Neural crest cell (in vitro differentiated cells): Measurements from ENCODE around the gene PFKL. TPM values are rescaled to one million over a fixed set of nuclear protein-coding genes. Genes with fewer than 3 reads are reported as not detected.

ENCODE experiments used
- DNase-seq: peaks from one replicate; pipeline ENCODE4 v3.0.0; 2021; ENCODE audit warnings: low read depth, mixed read lengths, low spot score
- H3K27ac Mint-ChIP-seq: one replicate; pipeline ENCODE4 v1.8.0; 2021; ENCODE audit warnings: mild to moderate bottlenecking, mixed read lengths; ENCODE audit not compliant: unreplicated experiment
- H3K27me3 Mint-ChIP-seq: 2 replicates; pipeline ENCODE4 v1.8.0; 2021; ENCODE audit warnings: low read depth, mild to moderate bottlenecking, mixed read lengths
- H3K36me3 Mint-ChIP-seq: 2 replicates; pipeline ENCODE4 v1.8.0; 2021; ENCODE audit warnings: low read depth, mild to moderate bottlenecking, mixed read lengths
- H3K4me1 Mint-ChIP-seq: 2 replicates; pipeline ENCODE4 v1.8.0; 2021; ENCODE audit warnings: mixed read lengths
- H3K4me3 Mint-ChIP-seq: one replicate; pipeline ENCODE4 v1.8.0; 2021; ENCODE audit warnings: mild to moderate bottlenecking, mixed read lengths
- H3K9me3 Mint-ChIP-seq: 2 replicates; pipeline ENCODE4 v1.8.0; 2021; ENCODE audit warnings: mixed read lengths
- total RNA-seq: library from RNA; stranded (reverse); gene quantifications from 2 replicates; pipeline ENCODE4 v1.2.1, GENCODE V29; 2021
- TF ChIP-seq, protein P1 (sequence below): fragments of 200-600 bp; sonication (generic); conservative IDR thresholded peaks from 2 replicates; pipeline ENCODE4 v1.5.0; 2021; ENCODE audit warnings: antibody characterized with exemption, mild to moderate bottlenecking

PFKL gene
- total RNA-seq, 1 donor from 2014 or later: 96.1 TPM

- Mint-ChIP-seq H3K9me3 (no peaks in the 10 kb centered on the region), H3K36me3 (no peaks in the 10 kb centered on the region), H3K4me3 (no peak overlapping the region), H3K27me3 (no peaks in the 10 kb centered on the region), H3K27ac (no peak overlapping the region), H3K4me1 (no peaks in the 10 kb centered on the region)
- TF ChIP-seq, protein P1, sequence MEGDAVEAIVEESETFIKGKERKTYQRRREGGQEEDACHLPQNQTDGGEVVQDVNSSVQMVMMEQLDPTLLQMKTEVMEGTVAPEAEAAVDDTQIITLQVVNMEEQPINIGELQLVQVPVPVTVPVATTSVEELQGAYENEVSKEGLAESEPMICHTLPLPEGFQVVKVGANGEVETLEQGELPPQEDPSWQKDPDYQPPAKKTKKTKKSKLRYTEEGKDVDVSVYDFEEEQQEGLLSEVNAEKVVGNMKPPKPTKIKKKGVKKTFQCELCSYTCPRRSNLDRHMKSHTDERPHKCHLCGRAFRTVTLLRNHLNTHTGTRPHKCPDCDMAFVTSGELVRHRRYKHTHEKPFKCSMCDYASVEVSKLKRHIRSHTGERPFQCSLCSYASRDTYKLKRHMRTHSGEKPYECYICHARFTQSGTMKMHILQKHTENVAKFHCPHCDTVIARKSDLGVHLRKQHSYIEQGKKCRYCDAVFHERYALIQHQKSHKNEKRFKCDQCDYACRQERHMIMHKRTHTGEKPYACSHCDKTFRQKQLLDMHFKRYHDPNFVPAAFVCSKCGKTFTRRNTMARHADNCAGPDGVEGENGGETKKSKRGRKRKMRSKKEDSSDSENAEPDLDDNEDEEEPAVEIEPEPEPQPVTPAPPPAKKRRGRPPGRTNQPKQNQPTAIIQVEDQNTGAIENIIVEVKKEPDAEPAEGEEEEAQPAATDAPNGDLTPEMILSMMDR: no peak
- DNase-seq: no peak
Measured at GRCh38 chr21:44322621-44323325, 22.9 kb downstream of the PFKL start.

DNA sequence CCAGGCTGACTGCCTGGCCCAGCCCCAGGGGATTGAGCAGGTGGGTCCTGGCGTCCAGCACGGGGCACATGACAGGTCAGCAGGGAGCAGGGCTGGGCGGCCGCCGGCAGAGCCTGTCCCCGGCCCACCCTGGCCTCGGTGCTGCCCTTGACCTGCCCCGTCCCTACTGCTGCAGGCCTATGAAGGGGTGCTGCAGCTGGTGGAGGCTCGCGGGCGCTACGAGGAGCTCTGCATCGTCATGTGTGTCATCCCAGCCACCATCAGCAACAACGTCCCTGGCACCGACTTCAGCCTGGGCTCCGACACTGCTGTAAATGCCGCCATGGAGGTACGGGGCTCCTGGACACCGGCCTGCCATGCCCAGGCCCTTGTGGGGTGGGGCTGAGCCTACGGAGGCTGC is 23.7 kb downstream of the PFKL start:
- Mint-ChIP-seq H3K27ac (no peak overlapping the region), H3K4me3 (no peak overlapping the region), H3K27me3 (no peaks in the 10 kb centered on the region), H3K4me1 (no peaks in the 10 kb centered on the region), H3K36me3 (no peaks in the 10 kb centered on the region), H3K9me3 (no peaks in the 10 kb centered on the region)
- DNase-seq: no peak
- TF ChIP-seq, protein P1: no peak

- Mint-ChIP-seq H3K27ac (no peak overlapping the region), H3K9me3 (no peaks in the 10 kb centered on the region), H3K4me1 (no peaks in the 10 kb centered on the region), H3K36me3 (no peaks in the 10 kb centered on the region), H3K4me3 (no peak overlapping the region), H3K27me3 (no peaks in the 10 kb centered on the region)
- TF ChIP-seq, protein P1: no peak
- no peak for DNase-seq
Measured at GRCh38 chr21:44324106-44324853, 24.4 kb downstream of the PFKL start.

DNA sequence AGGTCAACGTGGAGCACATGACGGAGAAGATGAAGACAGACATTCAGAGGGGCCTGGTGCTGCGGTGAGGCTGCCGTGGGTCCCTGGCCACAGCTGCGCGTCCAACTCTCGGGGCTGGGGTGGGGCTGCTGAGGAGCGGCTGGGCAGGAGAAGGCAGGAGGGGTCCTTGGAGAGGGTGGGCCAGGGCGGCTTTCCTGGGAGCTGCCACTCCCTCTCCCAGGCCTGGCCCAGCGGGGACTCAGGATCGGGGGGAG is 24.9 kb downstream of the PFKL start:
- DNase-seq: no peak
- no peaks in the 10 kb centered on the region for H3K9me3 Mint-ChIP-seq
- no peaks in the 10 kb centered on the region for H3K4me1 Mint-ChIP-seq
- H3K36me3 Mint-ChIP-seq: no peaks in the 10 kb centered on the region
- no peak overlapping the region for H3K27ac Mint-ChIP-seq
- TF ChIP-seq, protein P1: no peak
- no peak overlapping the region for H3K4me3 Mint-ChIP-seq
- H3K27me3 Mint-ChIP-seq: no peaks in the 10 kb centered on the region

DNA sequence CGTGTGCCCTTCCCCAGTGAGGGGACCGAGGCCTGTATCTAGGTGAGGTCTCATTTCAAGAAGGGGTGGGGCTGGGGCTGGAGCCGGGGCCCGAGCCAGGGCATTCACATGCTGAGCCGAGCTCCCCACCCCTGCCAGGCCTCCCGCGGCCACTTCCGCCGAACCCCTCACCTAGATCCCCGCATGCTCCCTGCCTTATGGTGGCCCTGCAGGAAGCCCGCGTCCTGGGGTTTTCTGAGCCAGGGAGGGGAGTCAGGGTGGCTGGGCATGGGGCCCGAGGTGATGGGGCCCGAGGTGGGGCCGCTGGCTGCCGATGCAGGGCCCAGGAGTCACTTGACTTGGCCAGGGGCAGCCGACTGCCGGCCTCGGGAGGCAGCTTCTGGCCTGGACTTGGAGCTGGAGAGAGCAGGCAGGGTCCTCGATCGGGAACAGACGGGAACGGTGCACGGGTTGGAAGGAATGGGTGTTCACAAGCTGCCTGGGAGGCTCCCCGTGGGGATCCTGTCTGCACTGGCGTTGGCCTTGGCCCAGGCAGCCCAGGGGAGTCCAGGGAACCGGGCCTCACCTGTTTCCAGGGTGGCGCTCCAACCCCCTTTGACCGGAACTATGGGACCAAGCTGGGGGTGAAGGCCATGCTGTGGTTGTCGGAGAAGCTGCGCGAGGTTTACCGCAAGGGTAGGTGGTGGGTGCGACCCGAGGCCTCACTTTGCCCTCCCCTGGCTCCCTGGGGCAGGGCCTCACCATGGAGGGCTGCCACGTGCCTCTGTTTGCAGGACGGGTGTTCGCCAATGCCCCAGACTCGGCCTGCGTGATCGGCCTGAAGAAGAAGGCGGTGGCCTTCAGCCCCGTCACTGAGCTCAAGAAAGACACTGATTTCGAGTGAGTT is 25.8 kb downstream of the PFKL start:
- H3K4me1 Mint-ChIP-seq: no peaks in the 10 kb centered on the region
- H3K27me3 Mint-ChIP-seq: no peaks in the 10 kb centered on the region
- no peak for DNase-seq
- no peaks in the 10 kb centered on the region for H3K36me3 Mint-ChIP-seq
- no peak overlapping the region for H3K27ac Mint-ChIP-seq
- H3K9me3 Mint-ChIP-seq: no peaks in the 10 kb centered on the region
- TF ChIP-seq, protein P1: no peak
- no peak overlapping the region for H3K4me3 Mint-ChIP-seq
